KG1 (cell line): ENCODE data around the gene ZDHHC22.

ENCODE experiments used
- DNase-seq: peaks from one replicate; lab custom pipeline; 2025; lab: John Stamatoyannopoulos, UW

Gene ZDHHC22

GRCh38 chr14:77157740-77158139, 16.1 kb upstream of the ZDHHC22 start:
- no peak for DNase-seq

- DNase-seq, result no peak
These were observed 13.5 kb upstream of the ZDHHC22 start for GRCh38 chr14:77155083-77155482.

GRCh38 chr14:77154421-77154820, 12.8 kb upstream of the ZDHHC22 start:
- DNase-seq, result no peak

- DNase-seq, result no peak
These were observed 12.2 kb upstream of the ZDHHC22 start for GRCh38 chr14:77153802-77154201.

- DNase-seq, result no peak
These were observed 10.5 kb upstream of the ZDHHC22 start for GRCh38 chr14:77151918-77152588.

- no peak for DNase-seq
These were observed 9.7 kb upstream of the ZDHHC22 start for GRCh38 chr14:77151245-77151644.

- no peak for DNase-seq
These were observed 7.1 kb upstream of the ZDHHC22 start for GRCh38 chr14:77148510-77149231.

GRCh38 chr14:77145975-77146740, 4.6 kb upstream of the ZDHHC22 start:
- no peak for DNase-seq

GRCh38 chr14:77144412-77145115, 3.0 kb upstream of the ZDHHC22 start:
- no peak for DNase-seq

- DNase-seq, result no peak
These were observed 1.5 kb upstream of the ZDHHC22 start for GRCh38 chr14:77143071-77143470.

GRCh38 chr14:77142005-77142800, 612 bp upstream of the ZDHHC22 start:
- DNase-seq, result no peak

GRCh38 chr14:77140359-77141213, 1.0 kb downstream of the ZDHHC22 start:
- DNase-seq, result no peak

GRCh38 chr14:77139540-77140358, 1.8 kb downstream of the ZDHHC22 start:
- DNase-seq, result no peak

GRCh38 chr14:77139022-77139421, 2.6 kb downstream of the ZDHHC22 start:
- DNase-seq, result no peak

- DNase-seq, result peak; percentile 5
These were observed 7.8 kb downstream of the ZDHHC22 start for GRCh38 chr14:77133720-77134338.

GRCh38 chr14:77131871-77132486, 9.6 kb downstream of the ZDHHC22 start:
- no peak for DNase-seq

- no peak for DNase-seq
These were observed 10.4 kb downstream of the ZDHHC22 start for GRCh38 chr14:77131206-77131605.

- no peak for DNase-seq
These were observed 11.2 kb downstream of the ZDHHC22 start for GRCh38 chr14:77130386-77130785.

GRCh38 chr14:77128414-77128891, 13.1 kb downstream of the ZDHHC22 start:
- DNase-seq, result no peak
